Parathyroid adenoma (tissue), 2 donors: ENCODE results near the gene GNB1L.

ENCODE experiments used
- H2AFZ ChIP-seq: fragments of 300-600 bp; sonication (generic); one replicate; pipeline ENCODE4 v1.7.0; 2017; ENCODE audit warnings: antibody characterized with exemption, mild to moderate bottlenecking
- H3K27ac ChIP-seq: fragments of 300-600 bp; sonication (generic); one replicate; pipeline ENCODE4 v1.7.0; 2017
- H3K27me3 ChIP-seq: fragments of 300-600 bp; sonication (generic); one replicate; pipeline ENCODE4 v1.7.0; 2017; ENCODE audit warnings: low read length; ENCODE audit not compliant: control insufficient read depth, insufficient read depth
- H3K36me3 ChIP-seq: fragments of 300-600 bp; sonication (generic); one replicate; pipeline ENCODE4 v1.7.0; 2017; ENCODE audit warnings: low read length; ENCODE audit not compliant: control insufficient read depth, insufficient read depth
- H3K4me1 ChIP-seq: fragments of 300-600 bp; sonication (generic); one replicate; pipeline ENCODE4 v1.7.0; 2017; ENCODE audit warnings: control low read depth
- H3K4me2 ChIP-seq: fragments of 300-600 bp; sonication (generic); one replicate; pipeline ENCODE4 v1.7.0; 2017; ENCODE audit warnings: low read length
- H3K4me3 ChIP-seq: fragments of 300-600 bp; sonication (generic); one replicate; pipeline ENCODE4 v1.7.0; 2017; ENCODE audit warnings: low read depth, low read length
- H3K79me2 ChIP-seq: fragments of 300-600 bp; sonication (generic); one replicate; pipeline ENCODE4 v1.7.0; 2017; ENCODE audit warnings: control low read depth
- H3K9ac ChIP-seq: fragments of 300-600 bp; sonication (generic); one replicate; pipeline ENCODE4 v1.7.0; 2017; ENCODE audit warnings: mild to moderate bottlenecking
- H3K9me3 ChIP-seq: fragments of 300-600 bp; sonication (generic); one replicate; pipeline ENCODE4 v1.7.0; 2017; ENCODE audit warnings: low read length; ENCODE audit not compliant: control insufficient read depth
- CTCF ChIP-seq: fragments of 300-600 bp; sonication (generic); IDR thresholded peaks from one replicate; pipeline ENCODE4 v1.7.0; 2017; ENCODE audit warnings: antibody characterized with exemption, mild to moderate bottlenecking
- donor health status: primary hyperparathyroidism.

GNB1L gene

GRCh38 chr22:19739911-19740449, 114.7 kb downstream of the GNB1L start:
- no peak for TF ChIP-seq CTCF
- H3K9ac ChIP-seq, result no peak overlapping the region
- H3K4me3 ChIP-seq, result no peak overlapping the region
- H3K79me2 ChIP-seq, result no peaks in the 10 kb centered on the region
- H3K27ac ChIP-seq, result no peak overlapping the region
- H3K4me1 ChIP-seq, result no peaks in the 10 kb centered on the region
- no peaks in the 10 kb centered on the region for H3K27me3 ChIP-seq
- no peak overlapping the region for H3K4me2 ChIP-seq
- no peaks in the 10 kb centered on the region for H3K36me3 ChIP-seq
- no peaks in the 10 kb centered on the region for H3K9me3 ChIP-seq
- no peak overlapping the region for H2AFZ ChIP-seq

DNA sequence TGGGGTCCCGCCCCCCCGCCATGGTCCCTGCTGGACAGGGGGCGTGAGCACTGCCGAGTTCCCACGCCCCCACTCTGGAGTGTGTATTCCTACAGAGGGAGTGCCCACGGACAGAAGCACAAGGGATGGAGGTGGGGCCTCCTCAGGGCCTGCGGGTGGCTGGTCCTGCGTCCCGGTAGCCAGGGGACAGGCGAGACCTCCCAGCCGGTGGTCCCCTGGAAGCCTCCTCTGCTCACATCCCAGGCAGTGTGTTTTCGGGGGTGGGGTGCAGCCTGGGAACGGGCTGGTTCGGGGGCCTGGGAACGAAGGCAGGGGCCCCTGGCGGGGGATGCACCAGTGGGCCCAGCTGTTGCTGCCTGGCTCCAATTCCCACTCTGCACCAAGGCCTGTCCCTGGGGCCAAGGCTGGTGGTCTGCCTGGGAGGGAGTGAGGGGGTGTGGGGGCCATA, 115.2 kb downstream of the GNB1L start:
- H3K4me2 ChIP-seq, result no peak overlapping the region
- no peak overlapping the region for H2AFZ ChIP-seq
- H3K9me3 ChIP-seq, result no peaks in the 10 kb centered on the region
- no peaks in the 10 kb centered on the region for H3K4me1 ChIP-seq
- no peak for TF ChIP-seq CTCF
- H3K27me3 ChIP-seq, result no peaks in the 10 kb centered on the region
- H3K36me3 ChIP-seq, result no peaks in the 10 kb centered on the region
- H3K79me2 ChIP-seq, result no peaks in the 10 kb centered on the region
- no peak overlapping the region for H3K27ac ChIP-seq
- H3K4me3 ChIP-seq, result no peak overlapping the region
- H3K9ac ChIP-seq, result no peak overlapping the region

GRCh38 chr22:19738664-19739447, 115.8 kb downstream of the GNB1L start:
- Histone ChIP-seq H3K27me3 (no peaks in the 10 kb centered on the region), H3K79me2 (no peaks in the 10 kb centered on the region), H3K4me3 (no peak overlapping the region), H3K9me3 (no peaks in the 10 kb centered on the region), H3K4me2 (no peak overlapping the region), H2AFZ (no peak overlapping the region), H3K9ac (no peak overlapping the region), H3K36me3 (no peaks in the 10 kb centered on the region), H3K27ac (no peak overlapping the region), H3K4me1 (no peaks in the 10 kb centered on the region)
- no peak for TF ChIP-seq CTCF

DNA sequence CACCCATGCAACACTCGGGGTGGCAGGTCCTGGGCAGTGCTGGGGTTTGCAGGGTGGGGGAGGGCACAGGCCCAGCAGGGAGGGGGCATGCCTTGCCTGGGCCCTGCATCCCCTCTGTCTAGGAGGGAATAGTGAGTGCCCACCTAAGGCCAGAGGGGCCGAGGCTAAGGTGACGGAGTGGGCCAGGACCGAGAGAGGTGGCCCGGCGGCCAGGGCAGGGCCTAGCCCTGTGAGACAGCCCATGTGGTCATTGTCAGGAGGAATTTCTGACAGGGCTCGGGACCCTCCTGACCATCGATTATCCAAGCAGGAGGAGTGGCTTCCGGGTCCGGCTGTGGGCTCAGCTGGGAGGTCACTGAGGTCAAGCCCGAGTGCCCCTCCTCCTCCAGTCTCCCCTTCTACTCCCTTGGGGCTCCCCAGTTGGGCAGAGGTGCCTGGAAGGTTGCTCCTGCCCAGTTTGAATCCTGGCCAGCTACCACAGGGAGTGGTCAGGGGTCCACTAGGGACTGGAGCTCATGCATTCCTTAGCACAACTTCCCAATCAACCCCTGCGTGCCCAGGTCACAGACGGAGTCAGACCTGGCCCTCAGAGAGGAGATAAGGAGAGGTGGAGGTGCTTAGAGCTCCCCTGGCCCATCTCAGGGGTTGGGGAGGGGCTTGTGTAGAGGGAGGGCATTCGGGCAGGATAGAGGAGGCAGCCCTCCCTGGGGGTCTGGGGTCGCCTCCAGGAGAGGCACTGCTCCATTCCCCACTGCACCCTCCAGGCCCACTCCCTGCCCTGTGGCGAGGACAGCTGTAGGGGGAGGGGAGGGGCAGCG, 116.6 kb downstream of the GNB1L start:
- Histone ChIP-seq H3K4me3 (no peak overlapping the region), H3K27me3 (no peaks in the 10 kb centered on the region), H3K4me1 (no peaks in the 10 kb centered on the region), H3K36me3 (no peaks in the 10 kb centered on the region), H3K27ac (no peak overlapping the region), H3K9me3 (no peaks in the 10 kb centered on the region), H3K9ac (no peak overlapping the region), H3K4me2 (no peak overlapping the region), H3K79me2 (no peaks in the 10 kb centered on the region), H2AFZ (no peak overlapping the region)
- TF ChIP-seq CTCF, result no peak
